NCI-H510A treated with DMSO at 0.1 percent for 48 hours (cell line): ENCODE measurements around the gene HTRA3.

Source experiments
- DNase-seq: peaks from one replicate; lab custom pipeline; 2025; lab: John Stamatoyannopoulos, UW

HTRA3 gene

DNA sequence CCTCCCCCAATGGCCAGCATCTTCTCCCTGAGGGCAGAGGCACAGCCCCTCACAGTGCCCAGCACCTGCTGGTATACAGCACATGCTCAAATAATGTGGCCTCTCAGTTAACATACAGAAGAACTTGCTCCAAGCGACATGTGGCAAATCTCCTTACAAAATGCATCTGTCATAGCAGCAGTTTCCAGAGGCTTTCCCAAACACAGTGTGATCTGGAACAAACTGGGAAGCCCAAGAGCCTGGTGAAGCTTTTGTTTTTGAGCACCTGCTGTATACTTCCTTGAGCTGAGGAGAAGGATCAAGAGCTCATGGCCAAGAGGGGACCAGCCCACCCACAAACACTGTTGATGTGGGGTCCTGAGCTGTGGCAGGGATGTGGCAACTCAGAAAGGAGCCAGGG, 34.8 kb upstream of the HTRA3 start:
- no peak for DNase-seq

DNA sequence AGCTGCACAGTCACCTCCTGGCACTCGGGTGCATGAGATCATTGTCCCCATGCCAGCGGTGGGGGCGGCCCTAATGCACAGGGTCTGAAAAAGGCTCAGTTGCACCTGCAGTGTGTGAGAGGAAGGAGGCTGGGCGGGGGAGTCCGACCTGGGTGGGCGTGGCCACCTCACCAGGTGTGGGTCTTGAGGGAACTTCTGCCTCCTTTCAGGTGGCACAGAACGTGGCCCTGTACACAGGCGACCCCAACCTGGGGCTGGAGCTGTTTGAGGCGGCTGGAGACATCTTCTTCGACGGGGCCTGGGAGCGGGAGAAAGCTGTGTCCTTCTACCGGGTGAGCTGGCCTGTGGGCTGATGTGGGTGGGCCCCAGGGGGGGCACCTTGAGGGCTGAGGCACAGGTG, 34.3 kb upstream of the HTRA3 start:
- DNase-seq, result peak; percentile 34

DNA sequence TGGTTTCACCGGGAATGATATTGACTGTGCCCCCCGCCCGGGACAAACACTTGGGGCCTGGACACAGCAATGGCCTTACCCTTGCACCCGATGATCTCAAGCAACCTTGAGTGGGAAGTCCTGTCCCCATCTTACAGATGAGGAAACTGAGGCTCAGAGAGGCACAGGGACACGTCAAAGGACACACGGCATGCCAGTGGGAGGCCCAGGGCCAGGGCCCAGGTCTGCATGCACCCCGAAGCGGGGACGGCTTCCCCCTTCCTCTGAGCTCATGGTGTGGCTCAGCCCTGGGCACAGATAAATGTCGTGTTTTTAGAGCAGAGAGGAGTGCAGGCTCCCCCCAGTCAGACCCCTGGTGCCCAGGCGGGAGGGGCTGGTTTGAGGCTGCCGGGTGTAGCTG, 33.9 kb upstream of the HTRA3 start:
- no peak for DNase-seq

- DNase-seq, result no peak
Measured at GRCh38 chr4:8236106-8236919, 33.2 kb upstream of the HTRA3 start.

- no peak for DNase-seq
Measured at GRCh38 chr4:8236920-8237195, 32.7 kb upstream of the HTRA3 start.

GRCh38 chr4:8237256-8237989, 32.1 kb upstream of the HTRA3 start:
- DNase-seq, result no peak

GRCh38 chr4:8238036-8238511, 31.5 kb upstream of the HTRA3 start:
- peak; percentile 43 for DNase-seq

DNA sequence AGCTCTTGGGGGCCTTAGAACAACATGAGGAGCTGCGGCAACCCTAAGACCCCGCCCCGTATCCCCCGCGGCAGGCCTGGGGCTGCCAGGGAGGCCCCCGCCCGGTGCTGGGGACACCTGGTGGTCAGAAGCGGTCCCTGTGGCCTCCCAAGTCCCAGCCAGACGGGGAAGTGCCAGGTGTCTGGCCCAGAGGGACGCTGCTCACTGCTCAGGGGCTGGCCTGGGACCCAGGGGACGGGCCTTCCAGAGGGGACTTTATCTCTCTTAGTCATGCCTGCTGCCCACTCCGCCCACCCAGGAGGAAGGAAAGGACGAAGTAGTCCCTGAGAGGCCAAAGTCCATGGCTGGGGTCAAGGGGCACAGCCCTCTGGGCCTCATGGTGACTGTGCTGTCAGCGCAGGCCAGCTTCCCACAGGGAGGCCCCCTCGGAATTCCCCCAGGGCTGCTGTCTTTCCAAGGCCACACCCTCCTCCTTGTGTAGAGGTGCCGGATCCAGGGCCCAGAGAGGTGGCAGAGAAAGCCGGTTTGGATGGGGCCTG, 31.0 kb upstream of the HTRA3 start:
- no peak for DNase-seq

DNA sequence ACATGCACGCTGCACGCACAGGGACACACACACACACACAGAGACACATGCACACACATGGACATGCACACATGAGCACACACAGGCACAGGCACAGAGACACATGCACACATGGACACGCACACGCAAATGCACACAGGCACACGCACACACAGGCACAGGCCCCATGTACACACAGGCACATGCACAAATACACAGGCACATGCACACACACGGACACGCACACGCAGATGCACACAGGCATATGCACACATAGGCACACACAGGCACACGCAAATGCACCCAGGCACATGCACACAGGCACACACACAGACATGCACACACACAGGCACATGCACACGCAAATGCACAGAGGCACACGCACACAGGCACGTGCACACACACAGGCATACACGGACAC, 30.3 kb upstream of the HTRA3 start:
- DNase-seq, result no peak

GRCh38 chr4:8239661-8240060, 29.9 kb upstream of the HTRA3 start:
- DNase-seq, result no peak

DNA sequence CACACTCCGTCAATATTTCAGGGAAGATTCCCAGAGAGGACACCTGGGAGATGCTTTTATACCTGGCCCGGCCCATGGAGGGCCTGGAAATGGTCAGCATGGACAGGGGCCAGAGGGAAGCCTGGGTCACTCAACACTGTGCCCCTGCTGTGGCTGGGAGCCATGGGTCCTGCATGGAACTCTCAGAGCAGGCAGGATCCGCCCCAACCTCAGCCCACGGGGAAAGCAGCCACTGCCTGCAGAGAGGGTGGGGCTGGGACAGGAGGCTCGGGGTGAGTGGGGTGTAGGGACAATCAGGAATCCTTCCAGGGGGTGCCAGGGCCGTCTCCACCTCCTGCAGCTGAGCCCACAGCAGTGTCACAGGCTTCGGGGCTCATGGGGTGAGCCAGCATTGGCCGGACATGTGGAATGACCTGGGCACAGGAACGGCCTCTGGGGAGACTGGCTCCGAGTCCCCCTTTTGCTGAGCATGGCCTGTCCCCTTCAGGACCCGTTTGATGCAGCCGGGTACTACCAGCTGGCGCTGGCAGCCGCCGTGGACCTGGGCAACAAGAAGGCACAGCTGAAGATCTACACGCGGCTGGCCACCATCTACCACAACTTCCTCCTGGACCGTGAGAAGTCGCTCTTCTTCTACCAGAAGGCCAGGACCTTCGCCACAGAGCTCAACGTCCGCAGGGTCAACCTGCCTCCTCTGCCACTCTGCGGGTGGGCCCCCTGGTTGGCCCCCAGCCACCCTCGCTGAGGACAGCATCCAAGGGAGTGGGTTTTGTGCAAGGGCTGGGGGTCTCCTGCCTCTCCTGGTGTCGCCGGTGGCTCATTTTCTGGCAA, 29.1 kb upstream of the HTRA3 start:
- DNase-seq, result no peak

DNA sequence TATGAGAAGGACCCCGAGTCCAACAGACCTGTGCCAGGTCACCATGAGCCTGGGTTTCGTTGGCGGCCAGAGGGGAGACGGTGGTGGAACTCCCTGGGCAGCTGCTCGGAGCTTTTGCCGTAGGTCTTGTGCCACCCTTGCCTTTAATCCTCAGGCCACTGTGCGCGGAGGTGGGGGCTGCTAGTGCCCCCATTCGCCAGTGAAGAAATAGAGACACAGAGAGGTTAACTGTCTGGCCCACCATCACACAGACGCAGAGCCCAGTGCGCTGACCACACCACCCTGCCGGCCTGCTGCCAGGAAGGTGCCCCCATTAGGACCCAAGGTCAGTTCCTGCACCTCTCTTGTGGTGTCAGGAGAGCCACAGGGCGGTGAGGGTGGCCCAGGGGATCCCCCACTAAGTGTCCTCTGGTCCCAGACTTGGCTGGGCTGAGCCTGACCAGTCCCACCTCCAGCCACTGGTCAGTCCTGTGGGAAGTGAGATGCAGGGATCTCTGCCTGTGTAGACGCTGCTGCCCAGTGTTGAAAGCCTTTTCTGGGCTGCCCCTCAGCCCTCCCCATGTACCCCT, 28.3 kb upstream of the HTRA3 start:
- no peak for DNase-seq

- DNase-seq, result peak; percentile 24
Measured at GRCh38 chr4:8241895-8242696, 27.5 kb upstream of the HTRA3 start.

- DNase-seq, result no peak
Measured at GRCh38 chr4:8242782-8243560, 26.6 kb upstream of the HTRA3 start.

DNA sequence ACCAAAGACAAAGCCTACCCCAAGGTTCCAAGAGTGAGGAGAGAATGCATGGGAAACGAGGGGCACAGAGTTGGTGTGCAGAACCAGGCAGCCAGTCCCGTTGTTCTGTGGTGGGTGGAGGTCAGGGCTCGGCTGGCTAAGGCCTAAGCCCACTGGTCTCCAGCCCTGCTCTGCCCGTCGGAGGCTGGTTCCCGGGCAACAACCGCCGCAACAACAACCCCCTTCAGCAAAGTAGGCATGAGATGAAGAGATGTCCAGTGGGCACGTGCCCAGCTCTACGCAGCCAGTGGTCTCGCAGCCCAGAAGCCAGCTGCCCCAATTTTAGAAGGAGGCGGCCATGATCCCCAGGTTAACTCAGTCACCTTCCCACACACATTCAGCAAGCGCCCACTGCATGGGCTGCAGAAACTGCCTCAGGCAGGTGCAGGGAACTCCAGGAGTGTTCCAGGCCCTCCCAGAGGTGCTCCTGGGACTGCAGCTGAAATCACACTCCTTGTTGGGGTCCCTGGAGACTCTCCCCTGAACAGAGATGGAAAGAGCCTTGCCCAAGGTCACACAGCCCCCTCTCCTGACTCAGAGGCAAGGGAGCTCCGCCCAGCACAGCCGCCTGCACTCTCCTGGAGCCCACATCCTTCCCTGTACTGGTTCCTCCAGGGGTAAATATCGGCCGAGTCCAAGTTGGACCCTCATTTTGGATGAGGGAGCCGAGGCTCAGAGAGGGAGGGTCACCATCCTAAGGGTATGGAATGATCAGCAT, 25.4 kb upstream of the HTRA3 start:
- no peak for DNase-seq

- DNase-seq, result no peak
Measured at GRCh38 chr4:8244931-8245460, 24.6 kb upstream of the HTRA3 start.

DNA sequence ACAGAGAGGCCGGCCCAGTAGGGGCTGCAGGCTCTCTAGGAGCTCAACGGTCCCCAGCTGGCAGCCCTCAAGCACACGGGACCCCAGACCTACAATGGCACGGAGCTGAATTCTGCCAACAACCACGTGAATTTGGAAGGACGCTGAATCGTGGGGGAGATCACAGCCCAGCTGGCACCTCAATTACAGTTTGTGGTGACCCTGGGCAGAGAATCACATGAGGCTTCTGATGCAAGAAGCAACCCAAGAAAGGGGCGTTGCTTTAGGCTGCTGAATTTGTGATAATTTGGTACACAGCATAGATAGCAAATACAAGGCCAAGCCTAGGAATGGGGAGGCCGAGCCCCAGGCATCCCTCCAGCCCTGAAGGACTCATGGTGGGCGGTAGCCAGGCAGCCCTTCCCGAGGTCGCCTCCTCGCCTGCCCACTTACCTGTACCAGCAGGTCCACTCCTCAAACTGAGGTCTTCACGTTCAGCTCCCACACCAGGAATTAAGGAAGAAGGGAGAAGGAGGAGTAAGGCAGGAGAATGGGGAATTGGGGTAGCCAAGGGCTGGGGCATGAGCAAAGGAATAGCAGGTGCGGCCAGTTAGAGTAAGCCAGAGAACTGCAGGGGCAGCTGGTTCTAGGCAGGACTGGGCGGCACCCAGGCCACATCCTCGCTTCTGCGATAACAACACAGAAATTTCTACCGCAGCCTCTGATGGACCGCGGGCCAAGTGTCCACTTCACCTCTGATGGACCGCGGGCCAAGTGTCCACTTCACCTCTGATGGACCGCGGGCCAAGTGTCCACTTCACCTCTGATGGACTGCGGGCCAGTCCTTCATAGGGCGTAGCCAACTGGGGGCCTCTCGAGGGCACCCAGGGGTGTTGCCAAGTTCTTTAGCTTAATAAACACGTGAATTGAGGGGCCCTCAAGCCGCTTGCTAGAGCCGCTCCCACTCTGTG, 23.4 kb upstream of the HTRA3 start:
- DNase-seq, result no peak
